ENCODE data around the gene GNAZ. TPM values are rescaled to one million over a fixed set of nuclear protein-coding genes. Genes with fewer than 3 reads are reported as not detected.

The GNAZ gene
- total and polyA plus RNA-seq, 9 donors: 7.2 to 40.8 (median 15.3) TPM

DNA sequence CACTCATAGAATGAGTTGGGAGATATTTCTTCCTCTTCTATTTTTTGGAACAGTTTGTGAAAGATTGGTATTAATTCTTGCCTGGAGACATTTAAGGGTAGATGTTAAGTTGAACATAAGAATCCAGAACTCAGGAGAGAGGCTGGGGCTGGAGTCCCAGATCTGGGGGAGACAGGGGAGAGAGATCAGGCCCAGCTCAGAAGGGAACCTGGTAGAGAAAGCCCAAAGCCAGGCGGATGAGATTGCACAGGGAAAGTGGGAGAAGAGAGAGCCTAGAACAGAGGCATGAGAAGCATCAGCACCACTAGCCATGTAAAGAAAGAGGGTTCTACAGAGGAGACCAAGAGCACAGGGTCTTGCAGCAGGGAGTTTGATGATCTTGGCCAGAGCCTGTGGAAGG is 13.0 kb upstream of the GNAZ start:
- intact Hi-C loops (cut with DNase I): loop anchor here in 1 of 4 donors (1.0 kb wide), 1 partner anchor 42 kb away; no protein-coding TSS in a partner anchor
- H3K27me3 ChIP-seq: no peaks in the 10 kb centered on the region
- 0 to 58% (median 27%) methylated on average over 1 of the region's 1 CpG for WGBS, 3 donors
- H3K9me3 ChIP-seq: no peaks in the 10 kb centered on the region
- DNase-seq: no peak
- H3K4me3 ChIP-seq: no peak overlapping the region
- H3K27ac ChIP-seq: no peak overlapping the region
- TF ChIP-seq EP300 (IDR thresholded peaks at IDR 0.05) (no peak), POLR2A (IDR thresholded peaks at IDR 0.05) (no peak)
- TF ChIP-seq, protein P1, sequence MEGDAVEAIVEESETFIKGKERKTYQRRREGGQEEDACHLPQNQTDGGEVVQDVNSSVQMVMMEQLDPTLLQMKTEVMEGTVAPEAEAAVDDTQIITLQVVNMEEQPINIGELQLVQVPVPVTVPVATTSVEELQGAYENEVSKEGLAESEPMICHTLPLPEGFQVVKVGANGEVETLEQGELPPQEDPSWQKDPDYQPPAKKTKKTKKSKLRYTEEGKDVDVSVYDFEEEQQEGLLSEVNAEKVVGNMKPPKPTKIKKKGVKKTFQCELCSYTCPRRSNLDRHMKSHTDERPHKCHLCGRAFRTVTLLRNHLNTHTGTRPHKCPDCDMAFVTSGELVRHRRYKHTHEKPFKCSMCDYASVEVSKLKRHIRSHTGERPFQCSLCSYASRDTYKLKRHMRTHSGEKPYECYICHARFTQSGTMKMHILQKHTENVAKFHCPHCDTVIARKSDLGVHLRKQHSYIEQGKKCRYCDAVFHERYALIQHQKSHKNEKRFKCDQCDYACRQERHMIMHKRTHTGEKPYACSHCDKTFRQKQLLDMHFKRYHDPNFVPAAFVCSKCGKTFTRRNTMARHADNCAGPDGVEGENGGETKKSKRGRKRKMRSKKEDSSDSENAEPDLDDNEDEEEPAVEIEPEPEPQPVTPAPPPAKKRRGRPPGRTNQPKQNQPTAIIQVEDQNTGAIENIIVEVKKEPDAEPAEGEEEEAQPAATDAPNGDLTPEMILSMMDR (IDR thresholded peaks at IDR 0.05): no peak
- no peaks in the 10 kb centered on the region for H3K4me1 ChIP-seq (ENCODE audit: insufficient read depth)
- H3K36me3 ChIP-seq: no peaks in the 10 kb centered on the region

DNA sequence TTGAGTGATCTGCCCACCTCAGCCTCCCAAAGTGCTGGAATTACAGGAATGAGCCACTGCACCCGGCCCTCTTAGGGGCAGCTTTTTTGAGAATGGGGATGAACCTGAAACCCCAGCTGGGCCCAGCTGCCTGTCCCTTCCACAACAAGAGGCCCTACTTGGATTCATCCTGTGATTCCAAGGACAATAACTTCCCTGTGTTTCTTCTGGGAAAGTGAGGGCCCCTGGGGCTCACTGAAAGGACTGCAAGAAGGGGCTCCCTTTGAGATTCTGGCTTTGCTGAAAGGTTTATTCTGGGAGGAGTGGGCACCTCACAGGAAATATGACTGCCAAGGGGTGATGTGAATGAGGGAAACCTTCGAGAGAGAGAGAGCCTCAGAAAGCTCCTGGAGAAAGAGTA is 12.3 kb upstream of the GNAZ start:
- Histone ChIP-seq H3K27ac (no peak overlapping the region), H3K4me1 (ENCODE audit: insufficient read depth) (no peaks in the 10 kb centered on the region), H3K27me3 (no peaks in the 10 kb centered on the region), H3K4me3 (no peak overlapping the region), H3K9me3 (no peaks in the 10 kb centered on the region), H3K36me3 (no peaks in the 10 kb centered on the region)
- intact Hi-C loops (cut with DNase I): no loop called here
- WGBS, 3 donors: 26 to 36% (median 33%) methylated on average over 2 of the region's 2 CpGs
- DNase-seq: no peak
- TF ChIP-seq, protein P1 (IDR thresholded peaks at IDR 0.05): no peak
- TF ChIP-seq POLR2A (IDR thresholded peaks at IDR 0.05): no peak
- TF ChIP-seq EP300 (IDR thresholded peaks at IDR 0.05): no peak

DNA sequence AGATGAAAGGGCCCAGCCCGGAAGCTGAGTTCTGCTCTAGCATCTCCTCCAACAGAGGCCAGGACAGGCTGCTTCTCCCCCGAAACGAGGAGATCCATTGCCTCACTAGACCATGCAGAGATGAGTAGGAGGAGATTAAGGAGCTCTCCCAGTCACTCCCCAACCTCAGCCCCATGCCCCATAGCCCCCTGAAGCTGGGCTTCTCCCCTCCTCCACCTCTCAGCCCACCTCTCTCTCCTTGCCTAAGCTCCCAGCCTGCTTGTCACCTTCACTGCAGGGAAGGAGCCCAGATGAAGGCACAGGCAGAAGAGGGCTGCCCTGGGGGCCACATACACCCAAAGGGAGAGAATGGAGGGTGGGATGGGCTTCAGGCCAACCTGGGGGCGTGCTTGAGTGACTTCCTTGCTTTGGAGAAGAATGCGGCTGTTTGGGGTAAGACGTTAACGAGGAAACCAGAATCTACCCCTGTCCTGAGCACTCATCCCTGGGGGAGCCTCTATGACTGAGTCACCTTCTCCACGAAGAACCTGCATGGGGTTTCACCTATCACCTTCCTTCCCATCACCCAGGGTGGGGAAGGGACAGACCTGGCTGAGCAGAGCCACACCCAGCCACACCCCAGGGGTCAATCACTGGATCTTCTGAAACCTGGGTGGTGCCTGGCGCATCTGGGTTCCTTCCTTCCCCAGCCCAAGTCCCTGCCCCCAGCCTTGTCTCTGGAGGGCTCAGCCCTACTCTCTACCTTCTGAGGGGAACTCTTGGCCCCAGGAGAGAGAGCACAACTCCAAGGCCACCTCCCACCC is 11.6 kb upstream of the GNAZ start:
- no peak overlapping the region for H3K27ac ChIP-seq
- DNase-seq: peak in 2 of 5 donors; percentile 7 to 8
- no peaks in the 10 kb centered on the region for H3K4me1 ChIP-seq (ENCODE audit: insufficient read depth)
- no peaks in the 10 kb centered on the region for H3K9me3 ChIP-seq
- H3K36me3 ChIP-seq: no peaks in the 10 kb centered on the region
- TF ChIP-seq, protein P1 (IDR thresholded peaks at IDR 0.05): no peak
- no peak for TF ChIP-seq EP300 (IDR thresholded peaks at IDR 0.05)
- TF ChIP-seq POLR2A (IDR thresholded peaks at IDR 0.05): no peak
- no peak overlapping the region for H3K4me3 ChIP-seq
- 67 to 69% (median 67%) methylated on average over 9 of the region's 9 CpGs for WGBS, 3 donors
- intact Hi-C loops (cut with DNase I): no loop called here
- no peaks in the 10 kb centered on the region for H3K27me3 ChIP-seq

DNA sequence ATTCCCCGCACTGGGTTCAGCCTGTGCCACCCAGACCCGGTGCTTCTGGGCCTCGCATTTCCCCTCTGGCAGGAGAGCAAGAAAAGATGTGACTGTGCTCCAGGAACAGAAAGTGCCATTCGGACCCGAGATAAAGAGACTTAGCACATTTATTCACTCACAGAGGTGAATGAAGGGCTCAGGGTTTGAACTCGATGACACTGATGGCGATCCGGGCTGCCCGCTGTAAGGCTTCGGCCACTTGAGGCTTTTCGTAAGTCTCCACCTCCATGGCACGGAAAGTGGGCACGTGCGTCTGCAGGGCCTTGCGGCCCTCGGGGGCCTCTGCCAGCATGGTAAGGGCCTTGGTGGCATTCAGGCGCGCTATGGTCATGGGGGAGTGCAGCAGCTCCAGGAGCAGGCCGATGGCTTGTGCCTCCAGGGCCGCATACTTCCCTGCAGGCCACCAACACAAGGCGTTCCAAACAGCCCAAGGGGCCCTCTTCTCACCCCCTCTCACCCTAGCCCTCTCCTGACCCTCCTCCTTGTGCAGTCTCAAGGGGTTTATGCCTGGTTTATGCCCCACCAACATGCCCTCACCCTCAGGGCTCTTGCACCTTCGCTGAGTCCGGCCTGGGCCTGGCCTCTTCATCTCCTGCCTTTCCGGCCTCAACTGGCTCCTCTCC is 10.9 kb upstream of the GNAZ start:
- intact Hi-C loops (cut with DNase I): no loop called here
- DNase-seq: peak in 2 of 5 donors; percentile 6 to 24
- Histone ChIP-seq H3K4me3 (no peak overlapping the region), H3K36me3 (no peaks in the 10 kb centered on the region), H3K9me3 (no peaks in the 10 kb centered on the region), H3K27me3 (no peaks in the 10 kb centered on the region), H3K4me1 (ENCODE audit: insufficient read depth) (no peaks in the 10 kb centered on the region), H3K27ac (no peak overlapping the region)
- WGBS, 3 donors: 93 to 95% (median 94%) methylated on average over 24 of the region's 24 CpGs
- TF ChIP-seq, protein P1 (IDR thresholded peaks at IDR 0.05): no peak
- TF ChIP-seq POLR2A (IDR thresholded peaks at IDR 0.05) (no peak), EP300 (IDR thresholded peaks at IDR 0.05) (no peak)

Measured in ovary (tissue), 9 donors.